OCI-LY1 (cell line): ENCODE data around the gene EFHD2.

Source experiments
- H2AFZ ChIP-seq: fragments of 200-600 bp; sonication (generic), shearing (Covaris generic); 2 replicates; pipeline ENCODE4 v1.6.0; 2014; ENCODE audit warnings: antibody characterized with exemption, mild to moderate bottlenecking, low read length
- H3F3A ChIP-seq: fragments of 200-600 bp; sonication (generic), shearing (Covaris generic); 2 replicates; pipeline ENCODE4 v1.6.0; 2014; ENCODE audit warnings: mild to moderate bottlenecking, antibody characterized with exemption, low read length, moderate library complexity; ENCODE audit not compliant: insufficient read depth
- H3K27ac ChIP-seq: fragments of 200-600 bp; sonication (generic); 2 replicates; pipeline ENCODE4 v1.5.1; 2014; ENCODE audit warnings: low read length, mixed run types, mild to moderate bottlenecking, low read depth; ENCODE audit not compliant: poor library complexity, severe bottlenecking
- H3K27me3 ChIP-seq: fragments of 200-600 bp; sonication (generic); 2 replicates; pipeline ENCODE4 v1.6.0; 2014; ENCODE audit warnings: antibody characterized with exemption, mild to moderate bottlenecking, low read length, moderate library complexity; ENCODE audit not compliant: insufficient read depth
- H3K36me3 ChIP-seq: fragments of 200-600 bp; sonication (generic); 2 replicates; pipeline ENCODE4 v1.6.1; 2014; ENCODE audit warnings: mild to moderate bottlenecking, antibody characterized with exemption, low read length, moderate library complexity, mixed read lengths; ENCODE audit not compliant: insufficient read depth
- H3K4me1 ChIP-seq: fragments of 200-600 bp; sonication (generic); 2 replicates; pipeline ENCODE4 v1.5.1; 2014; ENCODE audit warnings: mild to moderate bottlenecking, low read length, moderate library complexity; ENCODE audit not compliant: insufficient read depth, severe bottlenecking
- H3K4me2 ChIP-seq: fragments of 200-600 bp; sonication (generic), shearing (Covaris generic); 2 replicates; pipeline ENCODE4 v1.6.1; 2014; ENCODE audit warnings: low read length
- H3K4me3 ChIP-seq: fragments of 200-600 bp; sonication (generic); 2 replicates; pipeline ENCODE4 v1.5.1; 2014; ENCODE audit warnings: low read length, low read depth, mild to moderate bottlenecking, mixed read lengths; ENCODE audit not compliant: poor library complexity, severe bottlenecking
- H3K79me2 ChIP-seq: fragments of 200-600 bp; shearing (Covaris generic); 2 replicates; pipeline ENCODE4 v1.6.1; 2016; ENCODE audit warnings: mixed run types, low read length, mixed read lengths; ENCODE audit not compliant: insufficient read depth
- H3K9ac ChIP-seq: fragments of 200-600 bp; sonication (generic), shearing (Covaris generic); 2 replicates; pipeline ENCODE4 v1.6.1; 2014; ENCODE audit warnings: mild to moderate bottlenecking, low read length, mixed read lengths
- H3K9me2 ChIP-seq: fragments of 200-600 bp; sonication (generic), shearing (Covaris generic); 2 replicates; pipeline ENCODE4 v1.6.1; 2014; ENCODE audit warnings: low read depth, mild to moderate bottlenecking, low read length, mixed read lengths
- H3K9me3 ChIP-seq: fragments of 200-600 bp; shearing (Covaris generic); 2 replicates; pipeline ENCODE4 v1.6.1; 2014; ENCODE audit warnings: low read length, mixed read lengths
- H4K20me1 ChIP-seq: fragments of 200-600 bp; sonication (generic), shearing (Covaris generic); 2 replicates; pipeline ENCODE4 v1.6.0; 2016; ENCODE audit warnings: mild to moderate bottlenecking, low read length; ENCODE audit not compliant: insufficient read depth
- EZH2 ChIP-seq: fragments of 200-600 bp; sonication (generic), shearing (Covaris generic); IDR thresholded peaks from 2 replicates; pipeline ENCODE4 v1.8.0; 2017; ENCODE audit warnings: borderline replicate concordance, mixed run types, mild to moderate bottlenecking, antibody characterized with exemption, low read length, moderate library complexity, mixed read lengths
- TF ChIP-seq, protein P1 (sequence below): fragments of 200-600 bp; sonication (generic), shearing (Covaris generic); IDR thresholded peaks from 2 replicates; pipeline ENCODE4 v1.5.1; 2017; ENCODE audit warnings: mild to moderate bottlenecking, antibody characterized with exemption, low read length, moderate library complexity, mixed read lengths

The EFHD2 gene

DNA sequence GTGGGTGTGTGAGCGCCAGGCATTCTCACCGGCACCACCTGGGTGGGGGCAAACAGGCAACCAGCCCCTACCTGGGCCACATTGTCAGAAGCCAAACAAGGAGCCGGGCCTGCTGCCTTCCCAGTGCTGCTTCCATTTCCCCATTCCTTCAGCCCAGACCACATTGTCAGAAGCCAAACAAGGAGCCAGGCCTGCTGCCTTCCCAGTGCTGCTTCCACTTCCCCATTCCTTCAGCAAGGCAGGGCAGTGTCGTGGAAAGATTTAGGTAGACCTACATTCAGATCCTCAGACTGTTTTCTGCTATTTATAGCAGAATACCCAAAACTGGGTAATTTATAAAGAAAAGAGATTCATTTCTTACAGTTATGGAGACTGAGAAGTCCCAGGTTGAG, 47.0 kb upstream of the EFHD2 start:
- no peak for TF ChIP-seq EZH2
- TF ChIP-seq, protein P1, sequence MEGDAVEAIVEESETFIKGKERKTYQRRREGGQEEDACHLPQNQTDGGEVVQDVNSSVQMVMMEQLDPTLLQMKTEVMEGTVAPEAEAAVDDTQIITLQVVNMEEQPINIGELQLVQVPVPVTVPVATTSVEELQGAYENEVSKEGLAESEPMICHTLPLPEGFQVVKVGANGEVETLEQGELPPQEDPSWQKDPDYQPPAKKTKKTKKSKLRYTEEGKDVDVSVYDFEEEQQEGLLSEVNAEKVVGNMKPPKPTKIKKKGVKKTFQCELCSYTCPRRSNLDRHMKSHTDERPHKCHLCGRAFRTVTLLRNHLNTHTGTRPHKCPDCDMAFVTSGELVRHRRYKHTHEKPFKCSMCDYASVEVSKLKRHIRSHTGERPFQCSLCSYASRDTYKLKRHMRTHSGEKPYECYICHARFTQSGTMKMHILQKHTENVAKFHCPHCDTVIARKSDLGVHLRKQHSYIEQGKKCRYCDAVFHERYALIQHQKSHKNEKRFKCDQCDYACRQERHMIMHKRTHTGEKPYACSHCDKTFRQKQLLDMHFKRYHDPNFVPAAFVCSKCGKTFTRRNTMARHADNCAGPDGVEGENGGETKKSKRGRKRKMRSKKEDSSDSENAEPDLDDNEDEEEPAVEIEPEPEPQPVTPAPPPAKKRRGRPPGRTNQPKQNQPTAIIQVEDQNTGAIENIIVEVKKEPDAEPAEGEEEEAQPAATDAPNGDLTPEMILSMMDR, result no peak

DNA sequence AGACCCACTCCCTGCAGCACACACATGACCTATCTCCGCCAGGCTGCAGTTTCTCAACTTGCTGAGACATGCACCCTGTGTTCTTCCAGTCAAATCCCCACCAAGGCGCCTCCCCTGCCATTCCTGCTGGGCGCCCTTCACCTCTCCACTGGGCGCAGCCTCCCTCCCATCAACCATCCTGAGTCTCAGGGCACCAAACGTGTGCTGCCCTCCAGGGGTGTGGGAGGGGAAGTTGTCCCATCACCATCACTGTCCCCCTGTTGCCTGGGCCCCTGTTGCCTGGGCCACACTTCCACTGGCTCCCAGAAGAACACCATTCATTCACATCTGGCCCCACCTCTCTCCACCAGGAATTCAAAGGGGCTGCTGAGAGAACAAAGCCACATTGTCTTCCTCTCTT, 44.9 kb upstream of the EFHD2 start:
- Histone ChIP-seq H3K9me2 (no peaks in the 10 kb centered on the region), H3K4me2 (no peak overlapping the region), H3K79me2 (no peaks in the 10 kb centered on the region), H3F3A (no peaks in the 10 kb centered on the region), H3K4me1 (no peaks in the 10 kb centered on the region), H3K9ac (no peak overlapping the region), H3K9me3 (no peaks in the 10 kb centered on the region), H2AFZ (no peak overlapping the region), H4K20me1 (no peaks in the 10 kb centered on the region), H3K4me3 (no peak overlapping the region), H3K27ac (no peak overlapping the region), H3K36me3 (no peaks in the 10 kb centered on the region), H3K27me3 (no peaks in the 10 kb centered on the region)
- TF ChIP-seq, protein P1, result no peak
- TF ChIP-seq EZH2, result no peak

More for the DNA sequence above, 47.0 kb upstream of the EFHD2 start:
- Histone ChIP-seq H3K27me3 (no peaks in the 10 kb centered on the region), H3K79me2 (no peaks in the 10 kb centered on the region), H3K36me3 (no peaks in the 10 kb centered on the region), H3K27ac (no peak overlapping the region), H3K4me1 (no peaks in the 10 kb centered on the region), H2AFZ (no peak overlapping the region), H3K4me2 (no peak overlapping the region), H4K20me1 (no peaks in the 10 kb centered on the region), H3K9me2 (no peaks in the 10 kb centered on the region), H3F3A (no peaks in the 10 kb centered on the region), H3K9ac (no peak overlapping the region), H3K4me3 (no peak overlapping the region), H3K9me3 (no peaks in the 10 kb centered on the region)

DNA sequence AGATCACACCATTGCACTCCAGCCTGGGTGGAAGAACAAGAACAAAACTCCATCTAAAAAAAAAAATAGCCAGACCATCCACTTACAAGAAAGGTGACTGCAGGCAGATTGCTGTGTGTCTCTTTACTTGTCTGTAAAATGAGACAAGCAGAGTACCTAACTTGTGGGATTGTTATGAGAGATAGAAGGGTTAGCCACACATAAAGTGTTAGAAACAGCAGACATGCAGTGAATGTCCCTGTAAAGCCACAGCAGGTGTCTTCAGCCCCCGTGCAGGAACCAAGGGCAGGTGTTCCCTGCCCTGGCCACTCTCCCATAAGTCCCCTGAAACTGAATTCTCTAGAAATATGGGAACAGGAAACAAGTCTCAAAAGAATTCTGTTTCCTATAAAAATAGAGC, 40.8 kb upstream of the EFHD2 start:
- Histone ChIP-seq H3K79me2 (no peaks in the 10 kb centered on the region), H3K4me2 (no peak overlapping the region), H3F3A (no peaks in the 10 kb centered on the region), H3K27me3 (peaks cover 5% of the 10 kb centered on the region; the same call in 1 of the 2 replicates), H3K4me1 (no peaks in the 10 kb centered on the region), H3K4me3 (no peak overlapping the region), H3K36me3 (no peaks in the 10 kb centered on the region), H3K9ac (no peak overlapping the region), H3K9me2 (no peaks in the 10 kb centered on the region), H4K20me1 (no peaks in the 10 kb centered on the region), H3K27ac (no peak overlapping the region), H3K9me3 (no peaks in the 10 kb centered on the region), H2AFZ (no peak overlapping the region)
- TF ChIP-seq EZH2, result no peak
- TF ChIP-seq, protein P1, result no peak
